ENCODE measurements around the gene SRD5A3. TPM values are rescaled to one million over a fixed set of nuclear protein-coding genes. Genes with fewer than 3 reads are reported as not detected.

SRD5A3 gene
- total and polyA plus RNA-seq, 9 of the 15 experiments (the other 6 are each of a cell fraction or from before 2014, with no cell fraction given), result 2.5 to 37.0 (median 13.3) TPM

GRCh38 chr4:55398461-55398860 lies 52.4 kb downstream of the SRD5A3 start (continued):
- TF ChIP-seq HNRNPUL1 (IDR thresholded peaks at IDR 0.05; ENCODE audit: low read length) (no peak), FOXK2 (conservative IDR thresholded peaks at IDR 0.05 in 1 of 2, IDR thresholded peaks at IDR 0.05 in 1 of 2; ENCODE audit: low read depth in 2 of 2) (peak; percentile 37 to 83; a peak in 3 of 4 replicates), ZNF707 (CRISPR knock-in tag; conservative IDR thresholded peaks at IDR 0.05) (no peak), ZBTB26 (CRISPR knock-in tag; IDR thresholded peaks at IDR 0.05) (no peak), CREB3L1 (IDR thresholded peaks at IDR 0.05; ENCODE audit: borderline replicate concordance, low read depth) (no peak), HDAC2 (IDR thresholded peaks at IDR 0.05) (no peak), MXI1 (IDR thresholded peaks at IDR 0.05; ENCODE audit: low read depth, low read length) (0 out of 2 replicates have a peak, but pooled peaks have one; percentile 14), NFIC (IDR thresholded peaks at IDR 0.05) (no peak), ARID3B (CRISPR knock-in tag; IDR thresholded peaks at IDR 0.05; ENCODE audit: borderline replicate concordance) (no peak), DPF2 (IDR thresholded peaks at IDR 0.05) (0 out of 2 replicates have a peak, but pooled peaks have one; percentile 18), SIN3A (IDR thresholded peaks at IDR 0.05; ENCODE audit: borderline replicate concordance in 2 of 2, control insufficient read depth in 1 of 2, low read depth in 2 of 2, low read length in 2 of 2) (peak in 1 of 2 experiments; percentile 32; a peak in 1 of 4 replicates), SREBF2 (CRISPR knock-in tag; IDR thresholded peaks at IDR 0.05) (no peak), ZBTB40 (IDR thresholded peaks at IDR 0.05) (no peak), ZBTB40 (CRISPR knock-in tag; IDR thresholded peaks at IDR 0.05) (no peak), ZNF561 (CRISPR knock-in tag; conservative IDR thresholded peaks at IDR 0.05) (no peak)
